ENCODE measurements around the gene PDZK1IP1. TPM values are rescaled to one million over a fixed set of nuclear protein-coding genes. Genes with fewer than 3 reads are reported as not detected.

Gene PDZK1IP1
- total and polyA plus RNA-seq, 7 donors = 31.9 to 291 (median 35.4) TPM; not detected in 4

DNA sequence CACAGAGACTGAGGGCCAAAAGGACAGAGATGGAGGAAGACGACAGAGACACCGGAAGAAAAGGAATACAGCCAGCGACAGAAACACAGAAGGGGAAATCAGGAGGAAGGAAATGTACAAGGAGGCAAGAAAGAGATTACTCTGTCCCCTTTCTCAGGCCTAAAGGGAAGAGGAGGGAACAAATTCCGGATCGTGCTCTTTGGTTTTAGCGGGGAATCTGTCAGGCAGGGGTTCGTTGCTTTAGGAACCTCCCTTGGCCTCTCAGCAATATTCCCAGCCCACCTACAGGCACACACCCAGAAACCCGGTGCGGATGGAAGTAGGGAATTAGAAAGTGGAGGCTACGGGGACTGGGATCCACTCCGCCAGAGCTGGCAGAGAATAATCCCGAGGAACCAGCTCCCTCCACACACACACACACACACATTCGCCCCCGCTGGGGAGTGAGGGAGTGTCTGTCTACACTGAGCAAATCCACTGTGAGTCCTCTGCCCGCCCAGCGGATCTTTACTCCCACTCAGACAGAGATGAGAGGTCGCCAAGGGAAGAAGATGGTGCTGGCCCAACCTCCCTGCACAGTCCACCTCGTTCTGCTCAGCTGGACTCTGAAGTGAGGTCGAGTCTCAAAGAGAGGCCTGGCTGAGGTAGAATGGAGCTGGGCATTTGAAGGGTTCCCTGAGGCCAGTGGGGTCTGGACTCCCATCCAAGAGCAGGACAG lies 36.4 kb upstream of the PDZK1IP1 start:
- no peaks in the 10 kb centered on the region for H3K36me3 ChIP-seq
- peaks cover 63 to 100% (median 80%) of the 10 kb centered on the region in 3 donors for H3K27me3 ChIP-seq
- no peak for DNase-seq
- 14 to 36% methylated on average over 19 of the region's 19 CpGs for WGBS, 2 donors
- H3K4me1 ChIP-seq = peaks cover 0 to 44% (median 28%) of the 10 kb centered on the region in 4 donors
- TF ChIP-seq, protein P1, sequence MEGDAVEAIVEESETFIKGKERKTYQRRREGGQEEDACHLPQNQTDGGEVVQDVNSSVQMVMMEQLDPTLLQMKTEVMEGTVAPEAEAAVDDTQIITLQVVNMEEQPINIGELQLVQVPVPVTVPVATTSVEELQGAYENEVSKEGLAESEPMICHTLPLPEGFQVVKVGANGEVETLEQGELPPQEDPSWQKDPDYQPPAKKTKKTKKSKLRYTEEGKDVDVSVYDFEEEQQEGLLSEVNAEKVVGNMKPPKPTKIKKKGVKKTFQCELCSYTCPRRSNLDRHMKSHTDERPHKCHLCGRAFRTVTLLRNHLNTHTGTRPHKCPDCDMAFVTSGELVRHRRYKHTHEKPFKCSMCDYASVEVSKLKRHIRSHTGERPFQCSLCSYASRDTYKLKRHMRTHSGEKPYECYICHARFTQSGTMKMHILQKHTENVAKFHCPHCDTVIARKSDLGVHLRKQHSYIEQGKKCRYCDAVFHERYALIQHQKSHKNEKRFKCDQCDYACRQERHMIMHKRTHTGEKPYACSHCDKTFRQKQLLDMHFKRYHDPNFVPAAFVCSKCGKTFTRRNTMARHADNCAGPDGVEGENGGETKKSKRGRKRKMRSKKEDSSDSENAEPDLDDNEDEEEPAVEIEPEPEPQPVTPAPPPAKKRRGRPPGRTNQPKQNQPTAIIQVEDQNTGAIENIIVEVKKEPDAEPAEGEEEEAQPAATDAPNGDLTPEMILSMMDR (IDR thresholded peaks at IDR 0.05) = no peak
- TF ChIP-seq POLR2AphosphoS5 (IDR thresholded peaks at IDR 0.05) (no peak), EP300 (IDR thresholded peaks at IDR 0.05) (no peak), POLR2A (IDR thresholded peaks at IDR 0.05) (no peak)
- no peak overlapping the region for H3K27ac ChIP-seq
- intact Hi-C loops (cut with DNase I) = no loop called here
- no peaks in the 10 kb centered on the region for H3K9me3 ChIP-seq
- peak overlapping the region in 1 of 4 donors; percentile 41 for H3K4me3 ChIP-seq

DNA sequence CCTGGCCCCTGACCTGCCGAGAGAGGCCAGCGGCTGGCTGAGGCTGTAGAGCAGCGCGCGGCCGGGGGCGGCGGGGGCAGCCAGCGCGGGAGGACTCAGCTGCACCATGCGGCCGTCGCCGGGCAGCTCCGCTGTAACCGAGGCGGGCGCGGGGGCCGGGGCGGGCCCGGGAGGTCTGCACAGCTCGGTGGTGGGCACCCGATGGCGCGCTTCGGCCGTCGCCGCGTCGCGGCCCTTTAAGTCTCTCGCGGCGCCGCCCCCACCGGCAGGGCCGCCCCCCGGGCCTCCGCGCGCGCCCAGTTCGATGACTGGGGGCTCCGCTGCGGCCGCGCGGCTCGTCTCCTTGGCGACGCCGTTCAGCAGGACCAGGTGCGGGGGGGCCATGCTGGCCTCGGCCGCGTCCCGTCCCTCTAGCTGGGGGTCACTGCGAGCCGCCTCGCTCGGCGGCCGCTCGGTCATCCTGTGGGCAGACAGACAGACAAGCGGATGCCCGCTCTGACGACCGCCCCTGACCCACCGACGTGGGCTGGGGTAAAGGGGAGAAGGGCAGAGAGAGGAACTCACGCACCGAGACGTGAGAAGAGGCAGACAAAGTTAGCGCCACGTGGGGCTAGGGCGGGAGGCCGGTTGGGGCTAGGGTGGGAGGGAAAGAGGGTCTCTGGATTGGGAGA lies 35.7 kb upstream of the PDZK1IP1 start:
- WGBS, 2 donors = 1 to 2% methylated on average over 79 of the region's 79 CpGs
- H3K27me3 ChIP-seq = peaks cover 56 to 96% (median 73%) of the 10 kb centered on the region in 3 donors

DNA sequence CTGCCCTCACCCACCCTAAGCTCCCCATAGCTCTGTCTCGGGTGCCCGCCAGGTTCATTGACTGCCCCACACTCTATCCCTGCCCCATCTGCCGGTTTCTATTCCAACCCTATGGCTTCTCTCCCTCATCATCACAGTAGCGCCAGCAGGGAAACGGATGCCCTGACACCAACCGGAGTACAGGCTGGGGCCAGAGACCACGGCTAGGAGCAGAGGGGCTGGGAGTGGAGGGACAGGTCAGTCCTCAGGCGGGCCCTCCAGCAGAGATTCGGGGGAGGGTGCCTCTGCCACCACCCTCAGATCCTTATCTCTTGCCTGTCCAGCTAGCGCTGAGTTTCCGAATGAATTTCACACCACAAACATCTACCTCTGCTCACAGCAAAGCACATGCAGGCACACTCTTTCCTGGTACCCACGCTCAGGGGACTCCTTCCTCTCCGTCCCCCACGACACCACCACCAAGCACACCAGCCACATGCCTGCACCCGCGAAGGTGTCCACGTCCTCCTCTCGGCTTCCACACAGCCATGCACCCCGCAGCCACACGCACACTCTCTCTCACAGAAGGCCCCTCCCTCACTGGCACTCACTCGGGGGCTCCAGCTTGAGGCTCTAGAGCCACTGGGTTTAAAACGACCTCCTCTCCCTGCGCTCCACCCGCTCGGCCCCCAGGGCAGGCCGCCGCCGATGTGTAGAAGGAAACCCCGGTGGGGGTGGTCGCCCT lies 35.0 kb upstream of the PDZK1IP1 start:
- Histone ChIP-seq H3K4me3 (peak overlapping the region in 3 of 4 donors; percentile 26 to 41 (median 41)), H3K27ac (no peak overlapping the region), H3K36me3 (no peaks in the 10 kb centered on the region), H3K27me3 (peaks cover 49 to 89% (median 66%) of the 10 kb centered on the region in 3 donors), H3K9me3 (no peaks in the 10 kb centered on the region), H3K4me1 (peaks cover 0 to 30% (median 19%) of the 10 kb centered on the region in 4 donors)
- TF ChIP-seq POLR2A (IDR thresholded peaks at IDR 0.05) (no peak), POLR2AphosphoS5 (IDR thresholded peaks at IDR 0.05) (no peak), EP300 (IDR thresholded peaks at IDR 0.05) (no peak)
- TF ChIP-seq, protein P1 (IDR thresholded peaks at IDR 0.05) = no peak
- no peak for DNase-seq
- WGBS, 2 donors = 6 to 13% methylated on average over 30 of the region's 30 CpGs
- intact Hi-C loops (cut with DNase I) = no loop called here

More for the DNA sequence above, 35.7 kb upstream of the PDZK1IP1 start:
- H3K9me3 ChIP-seq = no peaks in the 10 kb centered on the region
- H3K36me3 ChIP-seq = no peaks in the 10 kb centered on the region
- peaks cover 0 to 37% (median 20%) of the 10 kb centered on the region in 4 donors for H3K4me1 ChIP-seq
- H3K27ac ChIP-seq = no peak overlapping the region
- TF ChIP-seq POLR2A (IDR thresholded peaks at IDR 0.05) (no peak), POLR2AphosphoS5 (IDR thresholded peaks at IDR 0.05) (no peak), EP300 (IDR thresholded peaks at IDR 0.05) (no peak)
- TF ChIP-seq, protein P1 (IDR thresholded peaks at IDR 0.05) = no peak
- DNase-seq = no peak
- intact Hi-C loops (cut with DNase I) = no loop called here
- H3K4me3 ChIP-seq = peak overlapping the region in 3 of 4 donors; percentile 26 to 41 (median 41)

DNA sequence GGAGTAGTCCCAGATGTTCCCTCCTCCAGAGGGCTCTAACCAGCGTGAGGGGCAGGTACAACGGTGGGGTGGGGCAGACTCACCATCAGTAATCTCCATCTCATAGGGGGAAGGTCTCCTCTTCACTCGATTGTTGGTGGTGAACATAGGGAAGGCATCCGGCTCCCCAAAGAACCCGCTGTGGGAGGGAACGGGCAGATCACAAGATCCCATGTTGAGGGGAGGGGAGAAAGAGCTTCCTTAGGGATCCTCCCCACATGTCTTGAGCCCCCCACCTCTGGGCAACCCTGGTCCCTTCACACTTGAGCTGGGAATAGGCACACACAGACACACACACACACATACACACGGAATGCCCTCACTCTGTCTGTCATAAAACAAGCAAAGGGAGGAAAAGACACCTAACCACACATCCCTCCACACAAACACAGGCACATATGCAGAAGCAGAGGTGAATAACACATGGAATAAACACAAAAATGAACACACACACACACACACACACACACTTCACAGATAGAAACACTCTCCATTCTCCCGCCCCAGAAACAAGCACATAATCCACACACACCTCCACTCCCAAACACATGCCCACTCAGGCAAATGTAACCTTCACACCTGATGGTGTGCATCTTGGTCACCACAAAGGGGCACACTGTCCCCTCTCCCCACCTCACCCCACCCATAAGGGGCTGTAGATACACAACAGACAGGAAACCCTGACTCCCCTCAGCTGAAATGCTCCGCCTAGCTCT lies 34.3 kb upstream of the PDZK1IP1 start:
- Histone ChIP-seq H3K36me3 (no peaks in the 10 kb centered on the region), H3K27ac (no peak overlapping the region), H3K27me3 (peaks cover 41 to 81% (median 59%) of the 10 kb centered on the region in 3 donors), H3K4me3 (no peak overlapping the region), H3K9me3 (no peaks in the 10 kb centered on the region), H3K4me1 (peaks cover 0 to 22% (median 16%) of the 10 kb centered on the region in 4 donors)
- TF ChIP-seq POLR2AphosphoS5 (IDR thresholded peaks at IDR 0.05) = no peak
- no peak for TF ChIP-seq EP300 (IDR thresholded peaks at IDR 0.05)
- TF ChIP-seq, protein P1 (IDR thresholded peaks at IDR 0.05) = no peak
- no peak for TF ChIP-seq POLR2A (IDR thresholded peaks at IDR 0.05)
- DNase-seq = no peak
- 37 to 54% methylated on average over 9 of the region's 9 CpGs for WGBS, 2 donors
- intact Hi-C loops (cut with DNase I) = no loop called here
